ENCODE measurements around the gene ZNF787.
"Not testable (repeated sequence)": the region's sequence is repeated elsewhere in the genome, so short reads cannot be mapped to it uniquely, and the experiment has no call there.

Gene ZNF787

DNA sequence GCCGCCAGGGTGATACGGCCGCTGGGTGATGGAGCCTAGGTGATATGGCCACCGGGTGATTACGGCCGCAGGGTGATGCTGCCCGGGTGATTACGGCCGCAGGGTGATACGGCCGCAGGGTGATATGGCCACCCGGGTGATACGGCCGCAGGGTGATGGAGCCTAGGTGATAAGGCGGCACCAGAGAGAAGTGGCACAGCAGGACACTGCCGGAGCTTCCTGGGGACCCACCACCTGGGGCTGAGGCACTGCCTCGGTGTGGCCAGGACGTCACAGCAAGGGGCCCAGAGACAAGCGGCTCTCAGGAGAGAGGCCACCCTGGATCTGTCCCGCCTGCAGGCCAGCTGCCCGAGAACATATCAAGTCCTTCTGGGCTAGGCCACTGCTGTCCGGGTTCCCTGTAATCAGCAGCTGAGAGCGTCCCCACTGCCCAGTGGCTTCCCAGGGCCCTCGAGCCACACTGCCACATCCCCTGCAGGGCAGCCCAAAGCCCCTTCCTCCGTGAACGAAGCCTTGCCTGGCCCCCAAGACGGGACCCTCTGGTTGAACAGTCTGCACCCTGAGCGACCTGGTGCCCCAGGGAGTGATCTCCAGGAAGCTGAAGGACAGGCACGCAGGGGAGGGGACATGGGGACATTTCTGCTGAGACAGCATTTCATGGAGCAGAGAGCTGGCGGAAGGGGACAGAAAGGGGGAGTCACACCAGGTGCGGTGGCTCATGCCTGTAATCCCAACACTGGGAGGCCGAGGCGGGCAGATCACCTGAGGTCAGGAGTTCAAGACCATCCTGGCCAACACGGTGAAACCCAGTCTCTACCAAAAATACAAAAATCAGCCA, 22.1 kb downstream of the ZNF787 start:
- no peak overlapping the region for H3K4me3 ChIP-seq (ENCODE audit: low read depth in 1 of 2, low read length in 2 of 2)
- DNase-seq: no peak
- H3K4me2 ChIP-seq (ENCODE audit: insufficient read depth, low read length): no peak overlapping the region
- H3K79me2 ChIP-seq (ENCODE audit: insufficient read depth, low read length): peaks cover 26% of the 10 kb centered on the region; the same call in 1 of the 2 replicates
- TF ChIP-seq EZH2 (IDR thresholded peaks at IDR 0.05; ENCODE audit: borderline replicate concordance, low read depth, low read length, severe bottlenecking): no peak
- TF ChIP-seq, protein P1, sequence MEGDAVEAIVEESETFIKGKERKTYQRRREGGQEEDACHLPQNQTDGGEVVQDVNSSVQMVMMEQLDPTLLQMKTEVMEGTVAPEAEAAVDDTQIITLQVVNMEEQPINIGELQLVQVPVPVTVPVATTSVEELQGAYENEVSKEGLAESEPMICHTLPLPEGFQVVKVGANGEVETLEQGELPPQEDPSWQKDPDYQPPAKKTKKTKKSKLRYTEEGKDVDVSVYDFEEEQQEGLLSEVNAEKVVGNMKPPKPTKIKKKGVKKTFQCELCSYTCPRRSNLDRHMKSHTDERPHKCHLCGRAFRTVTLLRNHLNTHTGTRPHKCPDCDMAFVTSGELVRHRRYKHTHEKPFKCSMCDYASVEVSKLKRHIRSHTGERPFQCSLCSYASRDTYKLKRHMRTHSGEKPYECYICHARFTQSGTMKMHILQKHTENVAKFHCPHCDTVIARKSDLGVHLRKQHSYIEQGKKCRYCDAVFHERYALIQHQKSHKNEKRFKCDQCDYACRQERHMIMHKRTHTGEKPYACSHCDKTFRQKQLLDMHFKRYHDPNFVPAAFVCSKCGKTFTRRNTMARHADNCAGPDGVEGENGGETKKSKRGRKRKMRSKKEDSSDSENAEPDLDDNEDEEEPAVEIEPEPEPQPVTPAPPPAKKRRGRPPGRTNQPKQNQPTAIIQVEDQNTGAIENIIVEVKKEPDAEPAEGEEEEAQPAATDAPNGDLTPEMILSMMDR (IDR thresholded peaks at IDR 0.05; ENCODE audit: borderline replicate concordance, extremely low read depth, low read length, poor library complexity, severe bottlenecking): no peak
- no peak overlapping the region for H2AFZ ChIP-seq (ENCODE audit: low read depth, low read length)
- ATAC-seq (ENCODE audit: insufficient read depth, low read depth): no peak
- no peak overlapping the region for H3K27ac ChIP-seq (ENCODE audit: low read length)
- peaks cover 51% of the 10 kb centered on the region for H4K20me1 ChIP-seq (ENCODE audit: insufficient read depth, low read length)
- H3K9ac ChIP-seq (ENCODE audit: low read depth, low read length): no peak overlapping the region
- H3K4me1 ChIP-seq (ENCODE audit: insufficient read depth, low read length): no peaks in the 10 kb centered on the region
- no peaks in the 10 kb centered on the region for H3K9me3 ChIP-seq (ENCODE audit: insufficient read depth, low read length, severe bottlenecking)
- H3K27me3 ChIP-seq (ENCODE audit: insufficient read depth, low read length, poor library complexity): no peaks in the 10 kb centered on the region
- H3K36me3 ChIP-seq (ENCODE audit: insufficient read depth, low read length): peaks cover 67% of the 10 kb centered on the region

GRCh38 chr19:56098237-56098636, 22.9 kb downstream of the ZNF787 start:
- Histone ChIP-seq H3K36me3 (ENCODE audit: insufficient read depth, low read length) (peaks cover 68% of the 10 kb centered on the region), H3K79me2 (ENCODE audit: insufficient read depth, low read length) (peaks cover 22% of the 10 kb centered on the region; the same call in 1 of the 2 replicates), H4K20me1 (ENCODE audit: insufficient read depth, low read length) (peaks cover 46% of the 10 kb centered on the region)
- not testable (repeated sequence) for H3K9ac ChIP-seq (ENCODE audit: low read depth, low read length); H3K9me3 ChIP-seq (ENCODE audit: insufficient read depth, low read length, severe bottlenecking); ATAC-seq (ENCODE audit: insufficient read depth, low read depth); H3K4me1 ChIP-seq (ENCODE audit: insufficient read depth, low read length); DNase-seq; H3K4me2 ChIP-seq (ENCODE audit: insufficient read depth, low read length); H3K27me3 ChIP-seq (ENCODE audit: insufficient read depth, low read length, poor library complexity); H3K4me3 ChIP-seq (ENCODE audit: low read depth in 1 of 2, low read length in 2 of 2); H3K27ac ChIP-seq (ENCODE audit: low read length); H2AFZ ChIP-seq (ENCODE audit: low read depth, low read length)

DNA sequence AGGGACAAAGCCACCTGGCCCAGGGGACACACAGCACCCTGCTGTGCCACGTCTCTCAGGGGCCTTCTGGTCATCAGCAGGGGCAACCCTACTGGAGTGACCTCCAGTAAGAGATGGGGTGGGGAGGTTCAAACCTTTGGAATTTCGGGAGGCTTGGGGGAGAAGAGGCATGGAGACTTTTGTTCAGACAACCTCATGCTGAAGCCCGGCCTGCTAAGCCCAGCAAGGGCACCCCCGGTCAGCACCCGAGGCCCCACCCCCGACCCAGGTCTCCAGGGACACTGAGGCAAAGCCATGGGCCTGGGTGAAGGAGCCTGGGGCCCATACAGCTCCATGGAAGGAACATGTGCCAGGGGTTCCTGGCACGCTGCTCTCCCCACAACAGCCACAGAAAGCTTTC, 23.3 kb downstream of the ZNF787 start:
- TF ChIP-seq, protein P1 (IDR thresholded peaks at IDR 0.05; ENCODE audit: borderline replicate concordance, extremely low read depth, low read length, poor library complexity, severe bottlenecking): no peak
- TF ChIP-seq EZH2 (IDR thresholded peaks at IDR 0.05; ENCODE audit: borderline replicate concordance, low read depth, low read length, severe bottlenecking): no peak
- Histone ChIP-seq H2AFZ (ENCODE audit: low read depth, low read length) (no peak overlapping the region), H3K4me2 (ENCODE audit: insufficient read depth, low read length) (no peak overlapping the region), H3K4me1 (ENCODE audit: insufficient read depth, low read length) (no peaks in the 10 kb centered on the region), H3K4me3 (ENCODE audit: low read depth in 1 of 2, low read length in 2 of 2) (no peak overlapping the region), H3K27ac (ENCODE audit: low read length) (no peak overlapping the region), H4K20me1 (ENCODE audit: insufficient read depth, low read length) (peaks cover 42% of the 10 kb centered on the region), H3K36me3 (ENCODE audit: insufficient read depth, low read length) (peaks cover 67% of the 10 kb centered on the region), H3K27me3 (ENCODE audit: insufficient read depth, low read length, poor library complexity) (no peaks in the 10 kb centered on the region), H3K79me2 (ENCODE audit: insufficient read depth, low read length) (peaks cover 19% of the 10 kb centered on the region), H3K9ac (ENCODE audit: low read depth, low read length) (no peak overlapping the region), H3K9me3 (ENCODE audit: insufficient read depth, low read length, severe bottlenecking) (no peaks in the 10 kb centered on the region)
- ATAC-seq (ENCODE audit: insufficient read depth, low read depth) (no peak), DNase-seq (no peak)

DNA sequence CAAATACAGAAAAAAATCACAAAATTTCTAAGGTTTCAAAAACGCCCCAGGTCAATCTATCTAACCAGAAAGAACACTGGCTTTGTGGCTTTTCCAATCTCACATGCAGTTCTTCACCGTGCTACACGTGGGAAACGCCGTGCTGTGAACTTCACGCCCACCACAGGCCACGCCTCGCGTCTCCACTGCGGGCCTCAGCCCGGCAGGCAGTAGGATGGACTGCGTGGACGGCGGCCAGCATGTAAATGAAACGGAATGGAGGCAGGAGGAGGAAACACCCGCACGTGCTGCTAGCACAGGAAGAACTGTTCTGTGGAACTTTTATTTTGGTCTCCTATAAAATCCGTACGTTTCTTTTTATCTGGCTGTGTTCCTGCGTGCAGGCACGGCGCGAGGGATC, 23.8 kb downstream of the ZNF787 start:
- DNase-seq (no peak), ATAC-seq (ENCODE audit: insufficient read depth, low read depth) (no peak)
- Histone ChIP-seq H3K36me3 (ENCODE audit: insufficient read depth, low read length) (peaks cover 67% of the 10 kb centered on the region), H3K27ac (ENCODE audit: low read length) (no peak overlapping the region), H2AFZ (ENCODE audit: low read depth, low read length) (no peak overlapping the region), H3K79me2 (ENCODE audit: insufficient read depth, low read length) (peaks cover 18% of the 10 kb centered on the region), H3K4me3 (ENCODE audit: low read depth in 1 of 2, low read length in 2 of 2) (no peak overlapping the region), H3K9me3 (ENCODE audit: insufficient read depth, low read length, severe bottlenecking) (no peaks in the 10 kb centered on the region), H3K4me1 (ENCODE audit: insufficient read depth, low read length) (no peaks in the 10 kb centered on the region), H3K9ac (ENCODE audit: low read depth, low read length) (no peak overlapping the region), H3K27me3 (ENCODE audit: insufficient read depth, low read length, poor library complexity) (no peaks in the 10 kb centered on the region), H3K4me2 (ENCODE audit: insufficient read depth, low read length) (no peak overlapping the region), H4K20me1 (ENCODE audit: insufficient read depth, low read length) (peaks cover 40% of the 10 kb centered on the region)
- TF ChIP-seq EZH2 (IDR thresholded peaks at IDR 0.05; ENCODE audit: borderline replicate concordance, low read depth, low read length, severe bottlenecking): no peak
- TF ChIP-seq, protein P1 (IDR thresholded peaks at IDR 0.05; ENCODE audit: borderline replicate concordance, extremely low read depth, low read length, poor library complexity, severe bottlenecking): no peak
